ENCODE results near the gene ARIH1. TPM values are rescaled to one million over a fixed set of nuclear protein-coding genes. Genes with fewer than 3 reads are reported as not detected.
"Not testable (repeated sequence)": the region's sequence is repeated elsewhere in the genome, so short reads cannot be mapped to it uniquely, and the experiment has no call there.

The ARIH1 gene
- total RNA-seq, 1 experiment from 2014 or later, result 209 TPM

DNA sequence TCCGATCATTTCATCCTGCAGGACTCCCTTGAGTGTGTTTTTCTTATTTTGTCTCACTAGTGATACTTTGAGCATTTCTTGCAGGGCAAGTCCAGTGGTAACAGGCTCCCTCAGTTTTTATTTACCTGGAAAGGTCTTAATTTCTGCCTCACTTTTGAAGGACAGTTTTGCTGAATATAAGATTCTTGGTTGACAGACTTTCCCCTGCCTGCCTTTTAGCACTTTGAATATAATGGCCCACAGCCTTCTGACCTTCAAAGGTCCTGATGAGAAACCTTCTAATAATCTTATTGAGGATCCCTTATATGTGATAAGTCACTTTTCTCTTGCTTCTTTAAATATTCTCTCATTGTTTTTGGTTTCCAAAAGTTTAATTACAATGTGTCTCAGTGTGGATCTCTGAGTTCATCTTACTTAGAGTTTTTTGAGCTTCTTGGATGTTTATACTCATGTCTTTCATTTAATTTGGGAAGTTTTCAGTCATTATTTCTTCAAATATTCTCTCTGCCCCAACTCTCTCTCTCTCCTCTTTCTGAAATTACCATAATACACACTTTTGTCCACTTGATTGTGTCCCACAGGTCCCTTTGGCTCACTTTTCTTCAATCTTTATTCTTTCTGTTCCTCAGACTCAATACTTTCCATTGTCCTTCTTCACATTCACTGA lies 36.3 kb upstream of the ARIH1 start:
- no TSS peak for BruUV-seq (replicated peaks)
- POLR2A ChIA-PET, result no interaction called here
- no peak overlapping the region for H3K4me2 ChIP-seq (ENCODE audit: low read length)
- no peak overlapping the region for H2AFZ ChIP-seq (ENCODE audit: low read depth, low read length, poor library complexity, severe bottlenecking)
- RAD21 ChIA-PET (ENCODE audit: low non-redundant PET in 1 of 2, low total read pairs in 2 of 2, uncharacterized antibody in 2 of 2, unreplicated experiment in 2 of 2), result no interaction called here
- TF ChIP-seq CEBPB (IDR thresholded peaks at IDR 0.05; ENCODE audit: low read depth), result no peak
- no peak for TF ChIP-seq TCF7L2 (IDR thresholded peaks at IDR 0.05; ENCODE audit: borderline replicate concordance, extremely low read depth, insufficient read depth, insufficient read length)
- TF ChIP-seq POLR2AphosphoS5 (IDR thresholded peaks at IDR 0.05; ENCODE audit: low read depth, low read length), result no peak
- no peak for TF ChIP-seq EZH2 (IDR thresholded peaks at IDR 0.05)
- no peak for TF ChIP-seq SRF (IDR thresholded peaks at IDR 0.05; ENCODE audit: low read depth)
- TF ChIP-seq FOSL1 (IDR thresholded peaks at IDR 0.05; ENCODE audit: low read depth), result no peak
- TF ChIP-seq, protein P1, sequence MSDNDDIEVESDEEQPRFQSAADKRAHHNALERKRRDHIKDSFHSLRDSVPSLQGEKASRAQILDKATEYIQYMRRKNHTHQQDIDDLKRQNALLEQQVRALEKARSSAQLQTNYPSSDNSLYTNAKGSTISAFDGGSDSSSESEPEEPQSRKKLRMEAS (IDR thresholded peaks at IDR 0.05), result no peak
- TF ChIP-seq, protein P2, sequence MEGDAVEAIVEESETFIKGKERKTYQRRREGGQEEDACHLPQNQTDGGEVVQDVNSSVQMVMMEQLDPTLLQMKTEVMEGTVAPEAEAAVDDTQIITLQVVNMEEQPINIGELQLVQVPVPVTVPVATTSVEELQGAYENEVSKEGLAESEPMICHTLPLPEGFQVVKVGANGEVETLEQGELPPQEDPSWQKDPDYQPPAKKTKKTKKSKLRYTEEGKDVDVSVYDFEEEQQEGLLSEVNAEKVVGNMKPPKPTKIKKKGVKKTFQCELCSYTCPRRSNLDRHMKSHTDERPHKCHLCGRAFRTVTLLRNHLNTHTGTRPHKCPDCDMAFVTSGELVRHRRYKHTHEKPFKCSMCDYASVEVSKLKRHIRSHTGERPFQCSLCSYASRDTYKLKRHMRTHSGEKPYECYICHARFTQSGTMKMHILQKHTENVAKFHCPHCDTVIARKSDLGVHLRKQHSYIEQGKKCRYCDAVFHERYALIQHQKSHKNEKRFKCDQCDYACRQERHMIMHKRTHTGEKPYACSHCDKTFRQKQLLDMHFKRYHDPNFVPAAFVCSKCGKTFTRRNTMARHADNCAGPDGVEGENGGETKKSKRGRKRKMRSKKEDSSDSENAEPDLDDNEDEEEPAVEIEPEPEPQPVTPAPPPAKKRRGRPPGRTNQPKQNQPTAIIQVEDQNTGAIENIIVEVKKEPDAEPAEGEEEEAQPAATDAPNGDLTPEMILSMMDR (IDR thresholded peaks at IDR 0.05 in 2 of 3, conservative IDR thresholded peaks at IDR 0.05 in 1 of 3; ENCODE audit: borderline replicate concordance in 1 of 3, insufficient read depth in 1 of 3, low read depth in 2 of 3, low read length in 2 of 3), result no peak
- no peak for TF ChIP-seq SP1 (IDR thresholded peaks at IDR 0.05; ENCODE audit: low read depth)
- no peak for TF ChIP-seq ELF1 (IDR thresholded peaks at IDR 0.05; ENCODE audit: borderline replicate concordance, low read depth)
- TF ChIP-seq SIN3A (IDR thresholded peaks at IDR 0.05; ENCODE audit: low read depth), result no peak
- no peak for TF ChIP-seq ZNF274 (IDR thresholded peaks at IDR 0.05; ENCODE audit: low read depth, low read length)
- TF ChIP-seq, protein P3, sequence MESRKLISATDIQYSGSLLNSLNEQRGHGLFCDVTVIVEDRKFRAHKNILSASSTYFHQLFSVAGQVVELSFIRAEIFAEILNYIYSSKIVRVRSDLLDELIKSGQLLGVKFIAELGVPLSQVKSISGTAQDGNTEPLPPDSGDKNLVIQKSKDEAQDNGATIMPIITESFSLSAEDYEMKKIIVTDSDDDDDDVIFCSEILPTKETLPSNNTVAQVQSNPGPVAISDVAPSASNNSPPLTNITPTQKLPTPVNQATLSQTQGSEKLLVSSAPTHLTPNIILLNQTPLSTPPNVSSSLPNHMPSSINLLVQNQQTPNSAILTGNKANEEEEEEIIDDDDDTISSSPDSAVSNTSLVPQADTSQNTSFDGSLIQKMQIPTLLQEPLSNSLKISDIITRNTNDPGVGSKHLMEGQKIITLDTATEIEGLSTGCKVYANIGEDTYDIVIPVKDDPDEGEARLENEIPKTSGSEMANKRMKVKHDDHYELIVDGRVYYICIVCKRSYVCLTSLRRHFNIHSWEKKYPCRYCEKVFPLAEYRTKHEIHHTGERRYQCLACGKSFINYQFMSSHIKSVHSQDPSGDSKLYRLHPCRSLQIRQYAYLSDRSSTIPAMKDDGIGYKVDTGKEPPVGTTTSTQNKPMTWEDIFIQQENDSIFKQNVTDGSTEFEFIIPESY (IDR thresholded peaks at IDR 0.05; ENCODE audit: extremely low read depth, insufficient replicate concordance, low read length), result no peak
- TF ChIP-seq CBX3 (IDR thresholded peaks at IDR 0.05; ENCODE audit: low read depth), result no peak
- TF ChIP-seq ZFX (IDR thresholded peaks at IDR 0.05), result no peak
- TF ChIP-seq EGR1 (IDR thresholded peaks at IDR 0.05; ENCODE audit: low read depth), result no peak
- no peak for TF ChIP-seq EZH2phosphoT487 (IDR thresholded peaks at IDR 0.05; ENCODE audit: borderline replicate concordance)
- no peak overlapping the region for H3K27ac ChIP-seq (ENCODE audit: low read depth, low read length)
- no peaks in the 10 kb centered on the region for H3K36me3 ChIP-seq (ENCODE audit: control insufficient read depth in 1 of 2, insufficient read depth in 2 of 2, low read length in 2 of 2)
- H3K79me2 ChIP-seq (ENCODE audit: insufficient read depth, low read length), result no peaks in the 10 kb centered on the region
- no peaks in the 10 kb centered on the region for H3K27me3 ChIP-seq (ENCODE audit: insufficient read depth, low read length)
- H3K9me2 ChIP-seq (ENCODE audit: insufficient read depth), result no peaks in the 10 kb centered on the region
- intact Hi-C loops (cut with micrococcal nuclease), result no loop called here
- H3K9me3 ChIP-seq (ENCODE audit: control insufficient read depth in 1 of 2, insufficient read depth in 1 of 2, low read depth in 1 of 2, low read length in 2 of 2), result peaks cover 3 to 8% of the 10 kb centered on the region in 2 experiments; a peak in 1 of 4 replicates
- no peak for DNase-seq (ENCODE audit: low read depth, low spot score)
- CTCF ChIA-PET, result no interaction called here
- no peaks in the 10 kb centered on the region for H4K20me1 ChIP-seq (ENCODE audit: insufficient read depth)
- no peak for ATAC-seq
- no peaks in the 10 kb centered on the region for H3K4me1 ChIP-seq (ENCODE audit: control insufficient read depth in 1 of 2, insufficient read depth in 2 of 2, low read length in 2 of 2)
- H3K4me3 ChIP-seq (replicated peaks in 1 of 2; ENCODE audit: low read depth in 1 of 2, low read length in 2 of 2), result no peak overlapping the region
- no peak overlapping the region for H3K9ac ChIP-seq (ENCODE audit: low read length)

DNA sequence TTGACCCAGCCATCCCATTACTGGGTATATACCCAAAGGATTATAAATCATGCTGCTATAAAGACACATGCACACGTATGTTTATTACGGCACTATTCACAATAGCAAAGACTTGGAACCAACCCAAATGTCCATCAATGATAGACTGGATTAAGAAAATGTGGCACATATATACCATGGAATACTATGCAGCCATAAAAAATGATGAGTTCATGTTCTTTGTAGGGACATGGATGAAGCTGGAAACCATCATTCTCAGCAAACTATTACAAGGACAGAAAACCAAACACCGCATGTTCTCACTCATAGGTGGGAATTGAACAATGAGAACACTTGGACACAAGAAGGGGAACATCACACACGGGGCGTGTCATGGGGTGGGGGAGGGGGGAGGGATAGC lies 31.3 kb upstream of the ARIH1 start:
- intact Hi-C loops (cut with micrococcal nuclease); H3K4me1 ChIP-seq (ENCODE audit: control insufficient read depth in 1 of 2, insufficient read depth in 2 of 2, low read length in 2 of 2); H3K36me3 ChIP-seq (ENCODE audit: control insufficient read depth in 1 of 2, insufficient read depth in 2 of 2, low read length in 2 of 2); H3K79me2 ChIP-seq (ENCODE audit: insufficient read depth, low read length); H3K9ac ChIP-seq (ENCODE audit: low read length); RAD21 ChIA-PET (ENCODE audit: low non-redundant PET in 1 of 2, low total read pairs in 2 of 2, uncharacterized antibody in 2 of 2, unreplicated experiment in 2 of 2); H3K9me2 ChIP-seq (ENCODE audit: insufficient read depth); H3K27ac ChIP-seq (ENCODE audit: low read depth, low read length); H3K4me3 ChIP-seq (replicated peaks in 1 of 2; ENCODE audit: low read depth in 1 of 2, low read length in 2 of 2); H2AFZ ChIP-seq (ENCODE audit: low read depth, low read length, poor library complexity, severe bottlenecking); ATAC-seq; DNase-seq (ENCODE audit: low read depth, low spot score); POLR2A ChIA-PET; BruUV-seq (replicated peaks); CTCF ChIA-PET; H3K27me3 ChIP-seq (ENCODE audit: insufficient read depth, low read length); H3K4me2 ChIP-seq (ENCODE audit: low read length); H4K20me1 ChIP-seq (ENCODE audit: insufficient read depth); H3K9me3 ChIP-seq (ENCODE audit: control insufficient read depth in 1 of 2, insufficient read depth in 1 of 2, low read depth in 1 of 2, low read length in 2 of 2): not testable (repeated sequence)

All from HCT116 (cell line).